GM12873 (cell line): Measurements from ENCODE around the gene PRDM16.

Experiments
- CTCF ChIP-seq: IDR thresholded peaks from 2 replicates; pipeline ENCODE4 v1.5.1; 2012; ENCODE audit warnings: low read depth, mild to moderate bottlenecking, moderate library complexity, low read length, control low read depth; ENCODE audit not compliant: insufficient read depth; ENCODE audit errors: missing control alignments

Gene PRDM16

GRCh38 chr1:3022976-3023375 lies 46.0 kb upstream of the PRDM16 start:
- no peak for TF ChIP-seq CTCF

DNA sequence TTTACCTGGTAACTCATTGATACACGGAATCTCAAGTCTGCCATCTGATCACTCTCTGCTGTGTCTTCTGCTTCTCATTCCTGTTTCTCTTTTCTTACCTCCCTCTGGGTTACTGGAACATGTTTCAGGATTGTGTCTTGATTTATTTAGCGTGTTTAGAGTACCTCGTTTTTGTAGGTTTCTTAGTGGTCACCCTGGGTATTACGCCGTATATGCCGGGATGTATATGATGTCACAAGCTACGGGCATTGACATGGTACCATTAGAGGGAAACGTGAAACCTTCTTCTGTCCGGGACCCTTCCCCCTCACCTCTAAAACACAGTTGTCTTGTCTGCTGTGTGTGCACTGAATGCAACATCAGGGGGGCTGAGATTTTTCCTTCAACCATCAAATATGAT lies 45.0 kb upstream of the PRDM16 start:
- TF ChIP-seq CTCF, result peak; percentile 25

GRCh38 chr1:3024588-3024987 lies 44.4 kb upstream of the PRDM16 start:
- TF ChIP-seq CTCF, result no peak

DNA sequence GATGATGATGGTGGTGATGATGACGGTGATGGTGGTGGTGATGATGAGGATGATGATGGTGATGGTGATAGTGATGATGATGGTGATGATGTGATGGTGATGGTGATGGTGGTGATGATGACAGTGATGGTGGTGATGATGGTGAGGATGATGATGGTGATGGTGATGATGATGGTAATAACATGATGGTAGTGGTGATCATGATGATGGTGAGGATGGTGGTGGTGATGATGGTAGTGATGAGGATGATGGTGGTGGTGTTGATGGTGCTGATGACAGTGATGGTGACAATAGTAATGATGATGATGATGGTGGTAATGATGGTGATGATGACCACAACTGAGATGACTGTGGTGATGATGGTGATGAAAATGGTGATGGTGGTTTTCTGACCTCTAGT lies 42.9 kb upstream of the PRDM16 start:
- no peak for TF ChIP-seq CTCF

DNA sequence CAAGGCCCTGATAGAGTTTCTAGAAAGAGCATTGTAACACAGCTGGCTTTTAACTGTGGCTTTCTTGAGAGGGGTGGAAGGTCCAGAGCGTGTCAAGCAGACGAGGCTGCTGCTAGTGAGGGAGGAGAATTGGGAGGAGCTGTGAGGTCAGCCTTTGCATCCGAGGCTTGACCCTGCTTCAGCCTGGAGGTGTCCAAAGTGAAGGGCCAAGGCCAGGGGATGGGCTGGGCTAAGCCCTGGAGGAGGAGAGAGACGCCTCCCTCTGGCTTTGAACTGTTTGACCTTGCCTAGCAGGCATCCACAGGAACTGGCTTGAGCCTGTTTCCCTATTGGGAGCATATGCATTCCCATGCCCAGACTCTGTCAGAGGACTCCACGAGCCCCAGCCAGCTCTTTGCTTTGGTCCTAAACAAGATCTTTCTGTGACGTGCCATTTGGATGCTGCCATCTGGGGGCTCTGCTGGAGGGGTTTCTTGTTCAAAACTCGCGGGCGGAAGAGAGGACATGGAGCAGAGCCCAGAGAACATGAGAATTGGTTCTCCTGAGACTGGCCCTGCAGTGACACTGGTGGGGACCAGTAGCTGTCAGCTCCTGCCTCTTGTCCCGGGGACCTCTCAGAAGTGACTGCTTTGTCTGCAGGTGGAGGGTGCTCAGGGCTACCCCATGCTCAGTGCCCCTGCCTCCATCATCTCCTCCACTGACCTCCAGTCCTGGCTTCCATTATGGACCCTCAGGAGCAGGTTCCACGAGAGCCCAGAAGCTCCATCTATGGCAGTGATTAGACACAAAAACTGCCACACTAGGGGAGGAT lies 42.2 kb upstream of the PRDM16 start:
- no peak for TF ChIP-seq CTCF

DNA sequence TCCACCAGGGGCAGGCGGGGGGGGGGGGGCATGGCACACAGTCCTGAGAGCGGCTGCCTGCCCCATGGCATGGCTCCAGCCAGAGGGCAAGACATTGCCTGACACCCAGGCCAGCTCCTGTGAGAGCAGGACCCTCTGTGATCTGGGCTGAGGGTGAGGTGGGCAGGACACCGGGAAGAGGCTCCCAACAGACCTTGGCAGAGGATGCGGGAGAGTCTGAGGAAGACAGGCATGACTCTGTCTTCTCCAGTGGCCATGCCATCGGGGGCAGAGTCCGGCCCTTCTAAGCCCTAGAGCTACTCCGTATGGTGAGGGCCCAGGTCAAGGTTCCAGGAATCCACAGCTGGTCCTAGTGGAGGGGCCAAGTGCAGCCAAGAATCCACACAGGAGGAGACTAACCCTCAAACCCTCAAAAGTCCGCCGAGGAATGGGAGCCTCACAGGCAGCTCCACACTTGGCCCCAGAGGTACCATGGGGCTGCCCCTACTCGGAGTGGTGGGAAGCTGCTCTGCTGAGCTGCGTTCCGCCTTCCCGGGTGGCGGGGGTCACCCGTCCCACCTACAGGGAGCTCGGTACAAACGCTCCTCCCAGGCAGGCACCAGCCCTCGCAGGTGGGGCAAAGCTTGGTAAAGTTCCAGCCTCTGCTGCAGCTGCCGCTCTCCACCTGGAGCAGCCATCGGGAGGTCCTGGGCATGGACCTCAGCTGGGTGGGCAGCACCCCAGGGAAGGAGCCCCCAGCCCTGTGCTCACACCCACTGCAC lies 41.2 kb upstream of the PRDM16 start:
- no peak for TF ChIP-seq CTCF

DNA sequence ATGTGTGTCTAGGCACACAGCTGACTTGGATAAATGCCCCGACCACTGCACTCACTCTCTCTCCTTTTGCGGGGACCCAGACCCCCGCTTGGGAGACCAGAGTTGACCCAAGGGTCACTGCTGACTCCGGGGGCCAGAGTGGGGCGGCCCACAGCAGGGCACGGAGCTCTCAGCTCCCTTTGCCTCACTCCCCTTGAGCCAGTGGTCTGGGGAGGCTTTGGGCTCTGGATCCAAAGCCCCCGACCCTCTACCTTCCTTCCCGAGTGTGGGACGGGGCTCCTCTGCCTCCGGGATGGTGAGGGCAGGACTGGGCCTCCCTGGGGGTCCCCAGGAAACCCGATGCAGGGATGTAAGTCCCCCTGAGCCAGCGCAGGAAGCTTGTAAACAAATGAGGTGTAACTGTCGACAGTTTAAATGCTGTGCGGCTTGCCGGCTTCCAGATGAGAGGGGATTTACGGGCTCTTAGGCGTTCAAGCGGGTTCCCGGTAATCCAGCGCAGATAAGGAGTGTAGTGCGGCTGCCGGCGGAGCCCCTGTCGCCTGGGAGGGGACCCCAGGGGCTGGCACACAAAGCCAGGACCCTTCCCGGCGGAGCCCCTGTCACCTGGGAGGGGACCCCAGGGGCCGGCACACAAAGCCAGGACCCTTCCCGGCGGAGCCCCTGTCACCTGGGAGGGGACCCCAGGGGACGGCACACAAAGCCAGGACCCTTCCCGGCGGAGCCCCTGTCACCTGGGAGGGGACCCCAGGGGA lies 40.3 kb upstream of the PRDM16 start:
- TF ChIP-seq CTCF, result no peak
